ENCODE results near the gene PRR15L. TPM values are rescaled to one million over a fixed set of nuclear protein-coding genes. Genes with fewer than 3 reads are reported as not detected.

The PRR15L gene
- total RNA-seq, 2 experiments from 2014 or later: not detected

Other genes starting within 250 kb of the PRR15L start
- 10 to 100 TPM; 53.7 to 54.7 TPM for gene TBX21, start 224.6 kb downstream of the PRR15L start, total RNA-seq
- gene OSBPL7, start 136.1 kb downstream of the PRR15L start, total RNA-seq: 10 to 100 TPM; 13.4 to 17.0 TPM
- gene MRPL10, start 126.3 kb downstream of the PRR15L start, total RNA-seq: 10 to 100 TPM; 59.7 to 60.9 TPM
- under 1 TPM; 0.50 to 0.61 TPM for gene LRRC46, start 126.2 kb downstream of the PRR15L start, total RNA-seq
- 10 to 100 TPM; 18.4 to 18.7 TPM for gene SCRN2, start 116.6 kb downstream of the PRR15L start, total RNA-seq
- under 1 TPM in 1 of 2 experiments, not detected in 1; 0.08 TPM for gene SP6, start 106.7 kb downstream of the PRR15L start, total RNA-seq
- 10 to 100 TPM; 15.8 to 18.3 TPM for gene SP2, start 61.6 kb downstream of the PRR15L start, total RNA-seq
- 10 to 100 TPM; 57.8 to 58.0 TPM for gene PNPO, start 16.3 kb downstream of the PRR15L start, total RNA-seq
- 100 to 1,000 TPM; 170 to 175 TPM for gene CDK5RAP3, start 13.2 kb upstream of the PRR15L start, total RNA-seq
- gene COPZ2, start 79.9 kb upstream of the PRR15L start, total RNA-seq: 1 to 10 TPM; 5.5 to 6.0 TPM
- gene NFE2L1, start 90.5 kb upstream of the PRR15L start, total RNA-seq: 100 to 1,000 TPM; 101 to 105 TPM
- gene CBX1, start 143.6 kb upstream of the PRR15L start, total RNA-seq: 10 to 100 TPM; 56.8 to 60.0 TPM
- 10 to 100 TPM; 35.6 to 38.3 TPM for gene SNX11, start 149.9 kb upstream of the PRR15L start, total RNA-seq